GM12892 (cell line): Measurements from ENCODE around the gene GSG1.

Source experiments
- POLR2AphosphoS5 ChIP-seq: IDR thresholded peaks from 2 replicates; pipeline ENCODE4 v1.6.1; 2011; ENCODE audit warnings: low read depth, low read length, control low read depth
- TAF1 ChIP-seq: IDR thresholded peaks from 2 replicates; pipeline ENCODE4 v1.6.1; 2011; ENCODE audit warnings: low read depth, mild to moderate bottlenecking, control low read depth, low read length, borderline replicate concordance

GRCh38 chr12:13074396-13075117 is 28.9 kb downstream of the GSG1 start:
- TF ChIP-seq POLR2AphosphoS5: no peak
- no peak for TF ChIP-seq TAF1
